ENCODE data around the gene CACNA2D4.

Gene CACNA2D4

DNA sequence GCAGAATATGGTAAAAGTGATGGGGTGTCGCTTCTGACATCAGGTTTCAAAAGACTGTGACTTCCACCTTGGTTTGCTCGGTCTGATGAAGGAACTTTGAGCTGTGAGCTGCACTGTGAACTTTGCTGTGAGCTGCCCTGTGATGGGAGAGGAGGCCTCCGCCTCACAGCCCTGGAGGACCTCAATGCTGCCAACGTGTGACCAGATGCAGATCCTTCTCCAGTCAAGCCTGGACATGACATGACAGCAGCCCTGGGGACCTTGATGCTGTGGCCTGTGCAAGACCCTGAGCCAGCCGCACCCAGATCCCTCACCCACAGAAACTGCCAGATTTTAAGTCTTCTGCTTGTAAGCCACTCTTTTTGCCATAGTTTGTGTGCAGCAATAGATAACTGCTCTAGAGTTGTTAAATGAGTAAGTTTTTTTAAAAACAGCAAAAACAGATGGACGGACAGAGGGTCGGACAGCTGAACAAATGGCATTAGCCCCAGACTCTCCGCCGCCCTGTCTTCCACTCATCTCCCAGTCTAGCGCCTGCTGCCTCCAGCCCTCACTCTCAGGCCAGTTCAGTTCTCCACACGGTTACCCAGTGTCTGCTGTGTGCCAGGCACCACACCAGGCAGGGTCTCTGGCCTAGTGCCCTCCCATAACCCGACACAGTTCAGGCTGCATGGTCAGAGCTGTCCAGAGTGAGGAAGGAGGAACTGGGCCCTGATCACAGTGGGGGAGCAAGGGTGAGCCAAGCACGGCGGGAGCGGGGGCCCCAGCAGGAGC is 111.2 kb downstream of the CACNA2D4 start:
- H3K9ac ChIP-seq (ENCODE audit: low read length): no peak overlapping the region
- no peaks in the 10 kb centered on the region for H3K79me2 ChIP-seq (ENCODE audit: low read length)
- no peak overlapping the region for H3K4me3 ChIP-seq (ENCODE audit: low read length)
- H3K4me1 ChIP-seq (ENCODE audit: low read length): peaks cover 13% of the 10 kb centered on the region
- H4K20me1 ChIP-seq (ENCODE audit: insufficient read depth, low read length): no peaks in the 10 kb centered on the region
- no peak overlapping the region for H3K4me2 ChIP-seq (ENCODE audit: low read length)
- no peaks in the 10 kb centered on the region for H3K36me3 ChIP-seq (replicated peaks; ENCODE audit: low read depth, low read length)
- H2AFZ ChIP-seq (ENCODE audit: low read depth, low read length): no peak overlapping the region
- H3K27me3 ChIP-seq (ENCODE audit: low read depth, low read length): no peaks in the 10 kb centered on the region
- no peak for TF ChIP-seq EZH2phosphoT487 (IDR thresholded peaks at IDR 0.05; ENCODE audit: low read depth)
- TF ChIP-seq, protein P1, sequence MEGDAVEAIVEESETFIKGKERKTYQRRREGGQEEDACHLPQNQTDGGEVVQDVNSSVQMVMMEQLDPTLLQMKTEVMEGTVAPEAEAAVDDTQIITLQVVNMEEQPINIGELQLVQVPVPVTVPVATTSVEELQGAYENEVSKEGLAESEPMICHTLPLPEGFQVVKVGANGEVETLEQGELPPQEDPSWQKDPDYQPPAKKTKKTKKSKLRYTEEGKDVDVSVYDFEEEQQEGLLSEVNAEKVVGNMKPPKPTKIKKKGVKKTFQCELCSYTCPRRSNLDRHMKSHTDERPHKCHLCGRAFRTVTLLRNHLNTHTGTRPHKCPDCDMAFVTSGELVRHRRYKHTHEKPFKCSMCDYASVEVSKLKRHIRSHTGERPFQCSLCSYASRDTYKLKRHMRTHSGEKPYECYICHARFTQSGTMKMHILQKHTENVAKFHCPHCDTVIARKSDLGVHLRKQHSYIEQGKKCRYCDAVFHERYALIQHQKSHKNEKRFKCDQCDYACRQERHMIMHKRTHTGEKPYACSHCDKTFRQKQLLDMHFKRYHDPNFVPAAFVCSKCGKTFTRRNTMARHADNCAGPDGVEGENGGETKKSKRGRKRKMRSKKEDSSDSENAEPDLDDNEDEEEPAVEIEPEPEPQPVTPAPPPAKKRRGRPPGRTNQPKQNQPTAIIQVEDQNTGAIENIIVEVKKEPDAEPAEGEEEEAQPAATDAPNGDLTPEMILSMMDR (IDR thresholded peaks at IDR 0.05; ENCODE audit: low read depth, low read length): no peak
- H3K9me3 ChIP-seq (ENCODE audit: insufficient read depth, low read length): no peaks in the 10 kb centered on the region
- H3K27ac ChIP-seq (ENCODE audit: low read length): no peak overlapping the region

DNA sequence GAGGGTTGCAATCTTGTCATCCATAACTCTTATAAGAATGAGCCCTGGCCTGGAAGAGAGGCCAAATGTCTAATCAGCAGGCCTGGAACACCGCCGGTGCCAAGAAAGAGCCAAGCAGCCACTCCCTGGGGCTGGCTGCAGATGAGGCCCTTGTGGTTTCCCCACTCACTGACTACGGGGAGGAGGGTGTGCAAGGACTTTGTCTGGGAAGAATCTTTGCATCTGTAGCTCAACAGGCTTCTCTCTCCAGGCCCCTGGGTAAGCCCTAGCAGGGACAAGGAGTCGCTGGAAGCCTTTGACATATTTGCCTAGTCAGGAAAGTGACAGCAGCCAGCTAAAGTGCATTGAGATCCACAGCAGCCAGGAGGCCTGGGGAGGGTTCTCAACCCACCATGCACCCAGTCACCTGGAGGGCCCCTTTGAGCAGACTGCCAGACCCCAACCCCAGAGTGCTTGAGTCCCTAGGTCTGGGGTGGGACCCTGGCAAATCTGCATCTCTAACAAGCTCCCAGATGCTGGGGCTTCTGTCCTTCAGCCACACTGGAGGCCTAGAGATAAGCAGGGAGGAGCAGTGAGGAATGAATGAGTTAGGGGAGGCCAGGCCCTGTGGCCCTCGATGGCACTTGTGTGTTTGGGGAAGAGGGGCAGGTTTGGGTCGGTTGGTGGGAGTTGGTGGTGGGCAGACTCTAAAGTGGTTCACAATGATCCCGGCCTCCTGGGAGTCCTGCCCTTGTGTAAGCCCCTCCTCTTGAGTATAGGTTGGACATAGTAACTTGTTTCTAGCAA is 112.0 kb downstream of the CACNA2D4 start:
- H3K79me2 ChIP-seq (ENCODE audit: low read length): no peaks in the 10 kb centered on the region
- H3K4me1 ChIP-seq (ENCODE audit: low read length): peaks cover 8% of the 10 kb centered on the region
- H3K27ac ChIP-seq (ENCODE audit: low read length): no peak overlapping the region
- no peak overlapping the region for H3K4me3 ChIP-seq (ENCODE audit: low read length)
- H3K9ac ChIP-seq (ENCODE audit: low read length): no peak overlapping the region
- no peaks in the 10 kb centered on the region for H3K9me3 ChIP-seq (ENCODE audit: insufficient read depth, low read length)
- no peaks in the 10 kb centered on the region for H4K20me1 ChIP-seq (ENCODE audit: insufficient read depth, low read length)
- no peaks in the 10 kb centered on the region for H3K27me3 ChIP-seq (ENCODE audit: low read depth, low read length)
- no peak overlapping the region for H2AFZ ChIP-seq (ENCODE audit: low read depth, low read length)
- no peaks in the 10 kb centered on the region for H3K36me3 ChIP-seq (replicated peaks; ENCODE audit: low read depth, low read length)
- no peak overlapping the region for H3K4me2 ChIP-seq (ENCODE audit: low read length)
- no peak for TF ChIP-seq EZH2phosphoT487 (IDR thresholded peaks at IDR 0.05; ENCODE audit: low read depth)
- TF ChIP-seq, protein P1 (IDR thresholded peaks at IDR 0.05; ENCODE audit: low read depth, low read length): no peak

DNA sequence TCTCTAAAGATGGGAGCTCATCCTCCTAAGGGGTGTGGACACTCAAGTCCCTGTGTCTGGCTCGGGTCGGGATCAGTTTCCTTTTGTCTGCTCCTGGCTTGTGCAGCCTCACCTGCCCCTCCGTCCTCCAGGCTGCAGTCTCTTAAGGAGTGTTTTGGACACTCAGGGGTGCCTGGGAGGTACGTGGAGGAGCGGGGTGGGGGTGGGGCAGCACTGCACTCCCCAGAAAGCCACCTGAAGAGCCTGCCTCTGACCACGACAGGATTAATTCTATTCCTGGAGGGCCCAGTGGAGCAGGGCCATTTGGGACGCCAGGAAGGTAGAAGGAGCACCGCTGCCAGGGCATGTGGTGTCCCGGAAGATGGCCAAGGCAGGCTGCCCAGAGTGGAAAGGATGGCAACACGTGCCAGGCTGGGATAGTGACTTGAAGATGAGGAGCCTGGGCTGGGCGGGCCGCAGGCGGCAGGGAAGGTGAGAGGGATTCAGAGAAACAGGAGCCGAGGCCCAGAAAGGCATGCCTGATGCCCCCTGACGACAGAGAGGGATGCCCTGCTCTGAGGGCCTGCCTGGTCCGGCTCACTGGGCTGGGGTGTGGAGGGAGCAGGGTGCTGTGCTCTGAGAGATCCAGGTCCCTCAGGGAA is 112.9 kb downstream of the CACNA2D4 start:
- H3K4me1 ChIP-seq (ENCODE audit: low read length): peaks cover 15% of the 10 kb centered on the region
- no peak overlapping the region for H3K4me2 ChIP-seq (ENCODE audit: low read length)
- H3K36me3 ChIP-seq (replicated peaks; ENCODE audit: low read depth, low read length): no peaks in the 10 kb centered on the region
- H2AFZ ChIP-seq (ENCODE audit: low read depth, low read length): no peak overlapping the region
- no peak overlapping the region for H3K9ac ChIP-seq (ENCODE audit: low read length)
- no peak for TF ChIP-seq EZH2phosphoT487 (IDR thresholded peaks at IDR 0.05; ENCODE audit: low read depth)
- TF ChIP-seq, protein P1 (IDR thresholded peaks at IDR 0.05; ENCODE audit: low read depth, low read length): no peak
- no peaks in the 10 kb centered on the region for H4K20me1 ChIP-seq (ENCODE audit: insufficient read depth, low read length)
- H3K27ac ChIP-seq (ENCODE audit: low read length): no peak overlapping the region
- no peak overlapping the region for H3K4me3 ChIP-seq (ENCODE audit: low read length)
- H3K27me3 ChIP-seq (ENCODE audit: low read depth, low read length): no peaks in the 10 kb centered on the region
- no peaks in the 10 kb centered on the region for H3K79me2 ChIP-seq (ENCODE audit: low read length)
- H3K9me3 ChIP-seq (ENCODE audit: insufficient read depth, low read length): no peaks in the 10 kb centered on the region
